ENCODE data around the gene TBP.

The TBP gene

GRCh38 chr6:170536671-170537070 lies 17.5 kb upstream of the TBP start:
- no peak overlapping the region for H3K9ac ChIP-seq (ENCODE audit: low read length in 2 of 2)
- no peak overlapping the region for H3K4me3 ChIP-seq (ENCODE audit: low read length in 2 of 2)
- H3K36me3 ChIP-seq (ENCODE audit: control insufficient read depth in 2 of 2, insufficient read depth in 2 of 2, low read length in 2 of 2): peaks cover 42 to 49% of the 10 kb centered on the region in 2 donors
- no peak overlapping the region for H3K27ac ChIP-seq (ENCODE audit: low read length)
- H3K4me1 ChIP-seq (ENCODE audit: control insufficient read depth, insufficient read depth, low read length): peaks cover 3% of the 10 kb centered on the region
- H3K9me3 ChIP-seq (ENCODE audit: control insufficient read depth in 2 of 2, low read length in 2 of 2): no peaks in the 10 kb centered on the region
- no peaks in the 10 kb centered on the region for H3K27me3 ChIP-seq (ENCODE audit: control insufficient read depth in 1 of 2, insufficient read depth in 2 of 2, low read length in 2 of 2)

DNA sequence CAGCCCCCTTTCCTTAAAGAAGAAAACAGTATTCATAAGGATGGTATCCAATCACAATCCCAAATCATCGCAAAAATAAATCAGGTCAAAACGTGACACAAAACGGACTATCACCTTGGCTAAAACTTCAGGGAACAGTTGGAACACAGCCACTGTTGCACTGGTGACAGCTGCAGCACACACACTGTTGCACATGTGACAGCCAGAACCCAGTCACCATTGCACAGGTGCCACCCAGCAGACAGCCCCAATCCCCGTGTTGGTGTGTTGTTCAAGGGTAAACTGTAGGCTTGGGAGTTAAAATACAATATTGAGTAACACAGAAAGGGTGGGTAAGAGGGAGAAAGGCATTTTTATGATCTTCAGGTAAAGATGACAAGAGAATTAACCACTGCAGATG lies 16.8 kb upstream of the TBP start:
- H3K9me3 ChIP-seq (ENCODE audit: control insufficient read depth in 2 of 2, low read length in 2 of 2): no peaks in the 10 kb centered on the region
- H3K4me3 ChIP-seq (ENCODE audit: low read length in 2 of 2): no peak overlapping the region
- no peaks in the 10 kb centered on the region for H3K27me3 ChIP-seq (ENCODE audit: control insufficient read depth in 1 of 2, insufficient read depth in 2 of 2, low read length in 2 of 2)
- H3K36me3 ChIP-seq (ENCODE audit: control insufficient read depth in 2 of 2, insufficient read depth in 2 of 2, low read length in 2 of 2): peaks cover 48 to 55% of the 10 kb centered on the region in 2 donors
- peaks cover 3% of the 10 kb centered on the region for H3K4me1 ChIP-seq (ENCODE audit: control insufficient read depth, insufficient read depth, low read length)
- H3K9ac ChIP-seq (ENCODE audit: low read length in 2 of 2): no peak overlapping the region
- H3K27ac ChIP-seq (ENCODE audit: low read length): no peak overlapping the region

DNA sequence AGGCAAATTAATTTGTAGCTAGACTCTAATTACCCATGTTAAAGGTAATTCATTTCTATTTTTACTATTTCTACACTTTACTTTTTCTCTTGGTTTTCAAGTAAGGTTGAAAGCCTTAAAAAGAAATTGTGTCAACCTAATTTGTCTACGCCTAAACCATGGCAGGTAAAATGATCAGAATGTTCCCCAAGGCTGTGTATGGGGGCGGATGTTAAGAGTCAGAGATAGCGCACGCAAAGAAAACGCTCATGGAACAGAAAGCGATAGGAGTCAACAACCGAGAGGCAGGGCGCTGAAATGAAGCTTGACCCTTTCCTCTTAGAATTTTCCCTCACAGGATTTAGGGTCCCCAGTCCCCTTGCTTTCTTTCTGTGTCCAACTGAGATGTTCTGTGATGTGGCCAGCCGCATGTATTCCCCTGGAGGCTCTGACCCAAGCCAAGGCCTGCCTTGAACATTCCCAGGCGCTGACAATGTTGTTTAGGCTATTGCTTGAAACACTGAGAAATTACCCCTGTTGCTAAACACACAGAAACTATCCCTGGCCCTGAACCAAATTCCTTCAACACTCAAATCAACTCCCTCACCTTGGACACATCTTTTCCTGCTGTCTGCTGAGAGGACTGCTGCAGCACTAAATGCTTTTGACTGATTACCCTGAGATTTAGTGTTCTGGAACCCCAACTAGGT lies 12.0 kb upstream of the TBP start:
- no peaks in the 10 kb centered on the region for H3K27me3 ChIP-seq (ENCODE audit: control insufficient read depth in 1 of 2, insufficient read depth in 2 of 2, low read length in 2 of 2)
- no peaks in the 10 kb centered on the region for H3K4me1 ChIP-seq (ENCODE audit: control insufficient read depth, insufficient read depth, low read length)
- H3K4me3 ChIP-seq (ENCODE audit: low read length in 2 of 2): no peak overlapping the region
- no peak overlapping the region for H3K9ac ChIP-seq (ENCODE audit: low read length in 2 of 2)
- peaks cover 53 to 58% of the 10 kb centered on the region in 2 donors for H3K36me3 ChIP-seq (ENCODE audit: control insufficient read depth in 2 of 2, insufficient read depth in 2 of 2, low read length in 2 of 2)
- no peaks in the 10 kb centered on the region for H3K9me3 ChIP-seq (ENCODE audit: control insufficient read depth in 2 of 2, low read length in 2 of 2)
- no peak overlapping the region for H3K27ac ChIP-seq (ENCODE audit: low read length)

DNA sequence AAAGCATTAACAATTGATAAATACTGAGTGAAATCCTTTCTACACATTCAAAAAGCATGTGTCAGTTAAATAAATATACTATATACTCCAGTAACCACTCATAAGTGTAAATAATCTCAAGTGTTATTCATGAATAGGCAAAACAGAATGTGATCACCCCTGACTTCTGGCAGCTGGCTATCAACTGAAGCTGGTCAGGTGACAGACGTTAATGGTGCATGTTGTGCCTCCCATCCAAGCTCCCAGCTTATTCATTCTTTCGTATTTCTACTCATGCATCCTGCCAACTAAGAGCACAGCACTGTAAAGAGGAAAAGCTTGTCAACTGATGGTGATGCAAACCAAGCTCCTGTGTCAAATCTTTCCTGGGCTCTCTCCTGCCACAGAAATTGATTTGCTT lies 8.8 kb upstream of the TBP start:
- no peaks in the 10 kb centered on the region for H3K27me3 ChIP-seq (ENCODE audit: control insufficient read depth in 1 of 2, insufficient read depth in 2 of 2, low read length in 2 of 2)
- no peaks in the 10 kb centered on the region for H3K4me1 ChIP-seq (ENCODE audit: control insufficient read depth, insufficient read depth, low read length)
- H3K4me3 ChIP-seq (ENCODE audit: low read length in 2 of 2): no peak overlapping the region
- peaks cover 45 to 57% of the 10 kb centered on the region in 2 donors for H3K36me3 ChIP-seq (ENCODE audit: control insufficient read depth in 2 of 2, insufficient read depth in 2 of 2, low read length in 2 of 2)
- H3K9ac ChIP-seq (ENCODE audit: low read length in 2 of 2): no peak overlapping the region
- no peak overlapping the region for H3K27ac ChIP-seq (ENCODE audit: low read length)
- no peaks in the 10 kb centered on the region for H3K9me3 ChIP-seq (ENCODE audit: control insufficient read depth in 2 of 2, low read length in 2 of 2)

- peak within 1 kb of the TSS; percentile 85 to 96 for H3K9ac ChIP-seq (ENCODE audit: low read length in 2 of 2)
- H3K27ac ChIP-seq (ENCODE audit: low read length): peak within 1 kb of the TSS; percentile 92
- peaks cover 21% of the 10 kb centered on the region for H3K4me1 ChIP-seq (ENCODE audit: control insufficient read depth, insufficient read depth, low read length)
Observed at GRCh38 chr6:170552765-170553533, 1.2 kb upstream of the TBP start, which contains the start of gene PSMB1. Gene PSMB1, minus strand, starts transcription at chr6:170553307. Its CDS starts 65 bp downstream, at chr6:170553242.

GRCh38 chr6:170553534-170554012 lies 596 bp upstream of the TBP start:
- peak overlapping the region; percentile 92 for H3K27ac ChIP-seq (ENCODE audit: low read length)
- peak overlapping the region; percentile 85 to 90 for H3K9ac ChIP-seq (ENCODE audit: low read length in 2 of 2)
- H3K4me3 ChIP-seq (ENCODE audit: low read length in 2 of 2): peak overlapping the region; percentile 95 to 96
- H3K9me3 ChIP-seq (ENCODE audit: control insufficient read depth in 2 of 2, low read length in 2 of 2): no peaks in the 10 kb centered on the region
- H3K27me3 ChIP-seq (ENCODE audit: control insufficient read depth in 1 of 2, insufficient read depth in 2 of 2, low read length in 2 of 2): no peaks in the 10 kb centered on the region
- peaks cover 21% of the 10 kb centered on the region for H3K4me1 ChIP-seq (ENCODE audit: control insufficient read depth, insufficient read depth, low read length)
- H3K36me3 ChIP-seq (ENCODE audit: control insufficient read depth in 2 of 2, insufficient read depth in 2 of 2, low read length in 2 of 2): peaks cover 2 to 10% of the 10 kb centered on the region in 2 donors

More at GRCh38 chr6:170552765-170553533, 1.2 kb upstream of the TBP start, which contains the start of gene PSMB1:
- H3K4me3 ChIP-seq (ENCODE audit: low read length in 2 of 2): peak within 1 kb of the TSS; percentile 95 to 96
- peaks cover 2 to 15% of the 10 kb centered on the region in 2 donors for H3K36me3 ChIP-seq (ENCODE audit: control insufficient read depth in 2 of 2, insufficient read depth in 2 of 2, low read length in 2 of 2)
- no peaks in the 10 kb centered on the region for H3K9me3 ChIP-seq (ENCODE audit: control insufficient read depth in 2 of 2, low read length in 2 of 2)
- no peaks in the 10 kb centered on the region for H3K27me3 ChIP-seq (ENCODE audit: control insufficient read depth in 1 of 2, insufficient read depth in 2 of 2, low read length in 2 of 2)

DNA sequence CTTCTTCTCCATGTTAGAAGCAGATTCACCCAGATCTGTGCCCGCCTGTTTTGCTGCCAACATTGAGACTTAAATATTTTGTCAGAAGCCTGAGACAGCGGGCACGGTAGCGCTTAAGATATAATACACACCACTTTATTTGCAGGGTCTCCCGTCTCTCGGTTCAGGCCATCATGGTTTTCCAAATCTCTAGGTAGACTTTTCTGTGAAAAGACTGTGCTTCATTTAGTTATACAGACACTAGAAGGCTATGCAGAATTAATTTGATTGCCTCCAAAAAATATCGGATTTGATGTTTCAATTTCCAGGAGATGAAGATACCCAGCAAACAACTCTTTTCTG lies 598 bp downstream of the TBP start:
- Histone ChIP-seq H3K9ac (ENCODE audit: low read length in 2 of 2) (peak overlapping the region; percentile 89 to 96), H3K36me3 (ENCODE audit: control insufficient read depth in 2 of 2, insufficient read depth in 2 of 2, low read length in 2 of 2) (peaks cover 2 to 8% of the 10 kb centered on the region in 2 donors), H3K9me3 (ENCODE audit: control insufficient read depth in 2 of 2, low read length in 2 of 2) (no peaks in the 10 kb centered on the region), H3K4me1 (ENCODE audit: control insufficient read depth, insufficient read depth, low read length) (peaks cover 21% of the 10 kb centered on the region), H3K4me3 (ENCODE audit: low read length in 2 of 2) (peak overlapping the region; percentile 95 to 96), H3K27me3 (ENCODE audit: control insufficient read depth in 1 of 2, insufficient read depth in 2 of 2, low read length in 2 of 2) (no peaks in the 10 kb centered on the region), H3K27ac (ENCODE audit: low read length) (peak overlapping the region; percentile 92)

DNA sequence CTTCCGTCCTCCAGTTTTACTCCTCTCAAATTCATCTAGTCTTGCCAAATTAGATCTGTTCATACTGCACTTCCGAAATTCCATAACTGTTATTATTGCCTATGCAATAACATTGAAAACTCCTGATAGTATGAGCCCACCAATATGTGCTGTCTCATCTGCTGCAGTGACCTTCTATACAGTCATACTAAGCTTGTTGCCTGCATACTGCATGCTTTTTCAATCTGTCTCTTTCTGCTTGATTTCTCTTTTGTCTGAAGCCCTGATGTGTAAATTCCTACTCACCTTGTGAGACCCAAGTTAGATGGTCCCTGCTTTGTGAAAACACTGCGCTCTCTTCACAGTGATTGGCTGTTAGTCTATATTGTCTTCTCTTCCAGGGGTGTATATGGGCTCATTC lies 1.1 kb downstream of the TBP start:
- no peaks in the 10 kb centered on the region for H3K27me3 ChIP-seq (ENCODE audit: control insufficient read depth in 1 of 2, insufficient read depth in 2 of 2, low read length in 2 of 2)
- peaks cover 21% of the 10 kb centered on the region for H3K4me1 ChIP-seq (ENCODE audit: control insufficient read depth, insufficient read depth, low read length)
- peak overlapping the region; percentile 89 to 96 for H3K9ac ChIP-seq (ENCODE audit: low read length in 2 of 2)
- no peaks in the 10 kb centered on the region for H3K9me3 ChIP-seq (ENCODE audit: control insufficient read depth in 2 of 2, low read length in 2 of 2)
- no peak overlapping the region for H3K27ac ChIP-seq (ENCODE audit: low read length)
- peaks cover 2 to 4% of the 10 kb centered on the region in 2 donors for H3K36me3 ChIP-seq (ENCODE audit: control insufficient read depth in 2 of 2, insufficient read depth in 2 of 2, low read length in 2 of 2)
- H3K4me3 ChIP-seq (ENCODE audit: low read length in 2 of 2): peak overlapping the region; percentile 95 to 96

DNA sequence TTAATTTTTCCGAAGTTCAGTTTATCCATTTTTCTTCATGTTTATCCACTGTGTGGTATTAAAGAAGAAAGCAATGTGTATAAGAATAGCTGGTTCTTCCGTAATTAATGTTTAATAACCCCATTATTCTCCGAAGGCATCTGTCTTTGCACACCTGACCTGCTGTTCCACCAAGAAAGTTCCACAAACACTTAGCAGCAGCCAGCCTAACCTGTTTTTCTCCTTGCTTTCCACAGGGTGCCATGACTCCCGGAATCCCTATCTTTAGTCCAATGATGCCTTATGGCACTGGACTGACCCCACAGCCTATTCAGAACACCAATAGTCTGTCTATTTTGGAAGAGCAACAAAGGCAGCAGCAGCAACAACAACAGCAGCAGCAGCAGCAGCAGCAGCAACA lies 7.4 kb downstream of the TBP start:
- no peak overlapping the region for H3K27ac ChIP-seq (ENCODE audit: low read length)
- H3K9me3 ChIP-seq (ENCODE audit: control insufficient read depth in 2 of 2, low read length in 2 of 2): no peaks in the 10 kb centered on the region
- H3K27me3 ChIP-seq (ENCODE audit: control insufficient read depth in 1 of 2, insufficient read depth in 2 of 2, low read length in 2 of 2): no peaks in the 10 kb centered on the region
- no peak overlapping the region for H3K9ac ChIP-seq (ENCODE audit: low read length in 2 of 2)
- no peaks in the 10 kb centered on the region for H3K4me1 ChIP-seq (ENCODE audit: control insufficient read depth, insufficient read depth, low read length)
- peaks cover 16 to 19% of the 10 kb centered on the region in 2 donors for H3K36me3 ChIP-seq (ENCODE audit: control insufficient read depth in 2 of 2, insufficient read depth in 2 of 2, low read length in 2 of 2)
- H3K4me3 ChIP-seq (ENCODE audit: low read length in 2 of 2): no peak overlapping the region

DNA sequence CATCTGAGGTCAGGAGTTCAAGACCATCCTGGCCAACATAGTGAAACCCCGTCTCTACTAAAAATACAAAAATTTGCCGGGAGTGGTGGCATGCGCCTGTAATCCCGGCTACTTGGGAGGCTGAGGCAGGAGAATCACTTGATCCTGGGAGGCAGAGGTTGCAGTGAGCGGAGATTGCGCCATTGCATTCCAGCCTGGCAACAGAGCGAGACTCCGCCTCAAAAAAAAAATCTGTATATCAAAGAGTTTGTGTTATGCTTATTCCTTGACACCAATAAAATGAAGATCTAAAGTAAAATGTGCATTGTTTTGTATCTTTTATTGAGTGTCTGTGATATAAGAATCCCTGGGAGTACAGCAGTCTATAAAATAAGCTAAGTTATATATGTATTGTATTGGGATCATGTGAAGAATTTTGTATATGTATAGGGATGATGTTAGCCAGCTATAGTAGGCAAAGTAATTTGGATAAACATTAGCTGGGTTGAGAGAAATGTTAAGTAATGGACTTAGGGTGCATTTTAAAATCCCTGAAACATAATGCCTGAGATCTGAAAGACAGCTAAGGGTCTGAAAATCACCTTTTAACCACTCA lies 10.9 kb downstream of the TBP start:
- Histone ChIP-seq H3K4me3 (ENCODE audit: low read length in 2 of 2) (no peak overlapping the region), H3K9me3 (ENCODE audit: control insufficient read depth in 2 of 2, low read length in 2 of 2) (no peaks in the 10 kb centered on the region), H3K4me1 (ENCODE audit: control insufficient read depth, insufficient read depth, low read length) (no peaks in the 10 kb centered on the region), H3K36me3 (ENCODE audit: control insufficient read depth in 2 of 2, insufficient read depth in 2 of 2, low read length in 2 of 2) (peaks cover 27 to 39% of the 10 kb centered on the region in 2 donors), H3K27me3 (ENCODE audit: control insufficient read depth in 1 of 2, insufficient read depth in 2 of 2, low read length in 2 of 2) (no peaks in the 10 kb centered on the region), H3K9ac (ENCODE audit: low read length in 2 of 2) (no peak overlapping the region), H3K27ac (ENCODE audit: low read length) (no peak overlapping the region)
